GM23338 (cell line): Measurements from ENCODE around the gene FGA. TPM values are rescaled to one million over a fixed set of nuclear protein-coding genes. Genes with fewer than 3 reads are reported as not detected.

ENCODE experiments used
- ATAC-seq: fragments of 200-7000 bp; cut with Tn5 transposase; 3 replicates; pipeline ENCODE4 v1.9.1; 2020
- DNase-seq: peaks from one replicate; pipeline ENCODE4 v3.0.0-alpha.2; 2015; ENCODE audit warnings: low spot score
- H2AFZ ChIP-seq: fragments of 200-600 bp; sonication (generic); 2 replicates; pipeline ENCODE4 v1.8.0; 2016; ENCODE audit warnings: antibody characterized with exemption, mild to moderate bottlenecking, moderate library complexity
- H3F3A ChIP-seq: fragments of 200-600 bp; sonication (generic); replicated peaks from 2 replicates; pipeline ENCODE4 v1.8.0; 2017; ENCODE audit warnings: antibody characterized with exemption, mixed run types, low read depth
- H3K27ac ChIP-seq: fragments of 200-600 bp; sonication (generic); 2 replicates; pipeline ENCODE4 v1.6.1; 2016; ENCODE audit warnings: low read depth
- H3K27me3 ChIP-seq: fragments of 200-600 bp; sonication (generic); 2 replicates; pipeline ENCODE4 v1.8.0; 2016; ENCODE audit warnings: mild to moderate bottlenecking, mixed run types, moderate library complexity; ENCODE audit not compliant: insufficient read depth
- H3K36me3 ChIP-seq: fragments of 200-600 bp; sonication (generic); 2 replicates; pipeline ENCODE4 v1.8.0; 2016; ENCODE audit warnings: mild to moderate bottlenecking; ENCODE audit not compliant: insufficient read depth
- H3K4me1 ChIP-seq: fragments of 200-600 bp; sonication (generic); 2 replicates; pipeline ENCODE4 v1.8.0; 2016; ENCODE audit warnings: mild to moderate bottlenecking, moderate library complexity; ENCODE audit not compliant: insufficient read depth
- H3K4me2 ChIP-seq: fragments of 200-600 bp; sonication (generic); 2 replicates; pipeline ENCODE4 v1.7.1; 2017; ENCODE audit warnings: mixed run types
- H3K4me3 ChIP-seq: fragments of 200-600 bp; sonication (generic); 2 replicates; pipeline ENCODE4 v1.6.1; 2016; ENCODE audit warnings: mixed run types
- H3K79me2 ChIP-seq: fragments of 200-600 bp; sonication (generic); replicated peaks from 2 replicates; pipeline ENCODE4 v1.8.0; 2017; ENCODE audit warnings: mild to moderate bottlenecking; ENCODE audit not compliant: insufficient read depth
- H3K9me2 ChIP-seq: fragments of 200-600 bp; sonication (generic); 2 replicates; pipeline ENCODE4 v1.8.0; 2017; ENCODE audit not compliant: insufficient read depth
- H4K20me1 ChIP-seq: fragments of 200-600 bp; sonication (generic); replicated peaks from 2 replicates; pipeline ENCODE4 v1.8.0; 2017; ENCODE audit warnings: mild to moderate bottlenecking; ENCODE audit not compliant: insufficient read depth
- H3K27ac Mint-ChIP-seq: 2 replicates; pipeline ENCODE4 v1.8.0; 2020; ENCODE audit warnings: inconsistent platforms, mild to moderate bottlenecking, moderate library complexity, mixed read lengths
- H3K27me3 Mint-ChIP-seq: 3 replicates; pipeline ENCODE4 v1.8.0; 2022; ENCODE audit warnings: low read depth, mild to moderate bottlenecking, moderate library complexity, mixed read lengths, inconsistent platforms; ENCODE audit not compliant: insufficient read depth, poor library complexity
- H3K36me3 Mint-ChIP-seq: 3 replicates; pipeline ENCODE4 v1.8.0; 2021; ENCODE audit warnings: low read depth, mild to moderate bottlenecking, inconsistent platforms, moderate library complexity, mixed read lengths
- H3K4me1 Mint-ChIP-seq: 3 replicates; pipeline ENCODE4 v1.8.0; 2020; ENCODE audit warnings: mild to moderate bottlenecking, inconsistent platforms, mixed read lengths
- H3K4me3 Mint-ChIP-seq: 3 replicates; pipeline ENCODE4 v1.8.0; 2021; ENCODE audit warnings: moderate library complexity, mild to moderate bottlenecking, inconsistent platforms, mixed read lengths
- H3K9me3 Mint-ChIP-seq: 3 replicates; pipeline ENCODE4 v1.8.0; 2020; ENCODE audit warnings: moderate library complexity, mild to moderate bottlenecking, inconsistent platforms, mixed read lengths
- CREB1 ChIP-seq: fragments of 250-450 bp; sonication (Bioruptor Pico); IDR thresholded peaks from 2 replicates; pipeline ENCODE4 v1.5.0; 2020; ENCODE audit warnings: low read depth, mild to moderate bottlenecking, moderate library complexity
- EZH2phosphoT487 ChIP-seq: fragments of 200-600 bp; sonication (generic); IDR thresholded peaks from one replicate; pipeline ENCODE4 v1.8.1; 2018; ENCODE audit warnings: antibody characterized with exemption; ENCODE audit not compliant: unreplicated experiment
- JUNB ChIP-seq: IDR thresholded peaks from one replicate; pipeline ENCODE4 v1.6.1; 2016; ENCODE audit warnings: antibody characterized with exemption; ENCODE audit not compliant: unreplicated experiment
- NANOG ChIP-seq: IDR thresholded peaks from 2 replicates; pipeline ENCODE4 v1.6.1; 2016; ENCODE audit warnings: antibody characterized with exemption, borderline replicate concordance
- POLR2AphosphoS5 ChIP-seq: IDR thresholded peaks from 2 replicates; pipeline ENCODE4 v1.6.1; 2016; ENCODE audit warnings: antibody characterized with exemption, low read depth
- STAT1 ChIP-seq: IDR thresholded peaks from one replicate; pipeline ENCODE4 v1.6.1; 2016; ENCODE audit warnings: antibody characterized with exemption; ENCODE audit not compliant: unreplicated experiment
- ZNF114 ChIP-seq: fragments of 250-450 bp; sonication (Bioruptor Pico); IDR thresholded peaks from 2 replicates; pipeline ENCODE4 v1.5.0; 2020; ENCODE audit warnings: mild to moderate bottlenecking, moderate library complexity
- ZNF331 ChIP-seq: fragments of 250-450 bp; sonication (Bioruptor Pico); IDR thresholded peaks from 2 replicates; pipeline ENCODE4 v1.5.0; 2020; ENCODE audit warnings: low read depth, mild to moderate bottlenecking, moderate library complexity
- polyA plus RNA-seq: library from polyadenylated mRNA; unstranded; fragments of >200 nt; fragmentation: Nextera tagmentation; extraction: Ambion mirVana; gene quantifications from 2 replicates; pipeline ENCODE4 v1.2.1, GENCODE V29; 2016
- total RNA-seq: library from RNA; depleted of rRNA; stranded (reverse); fragments of >200 nt; shearing (Covaris generic); gene quantifications from 2 replicates; pipeline ENCODE4 v1.2.3, GENCODE V29; 2014
- TF ChIP-seq, protein P1 (sequence below): IDR thresholded peaks from 2 replicates; pipeline ENCODE4 v1.6.1; 2016; ENCODE audit warnings: antibody characterized with exemption
- TF ChIP-seq, protein P2 (sequence below): IDR thresholded peaks from one replicate; pipeline ENCODE4 v1.6.1; 2018; ENCODE audit warnings: antibody characterized with exemption; ENCODE audit not compliant: unreplicated experiment
- TF ChIP-seq, protein P3 (sequence below), 2 experiments: fragments of 200-600 bp in 1 of 2; sonication (generic) in 1 of 2; conservative IDR thresholded peaks; 2 replicates each; pipeline versions ENCODE4 v1.5.1 to v1.6.1; 2016 to 2017; ENCODE audit warnings: antibody characterized with exemption in 2 of 2, low read depth in 2 of 2, mild to moderate bottlenecking in 2 of 2, moderate library complexity in 1 of 2

FGA gene
- total and polyA plus RNA-seq, 2 experiments from 2014 or later, result not detected

DNA sequence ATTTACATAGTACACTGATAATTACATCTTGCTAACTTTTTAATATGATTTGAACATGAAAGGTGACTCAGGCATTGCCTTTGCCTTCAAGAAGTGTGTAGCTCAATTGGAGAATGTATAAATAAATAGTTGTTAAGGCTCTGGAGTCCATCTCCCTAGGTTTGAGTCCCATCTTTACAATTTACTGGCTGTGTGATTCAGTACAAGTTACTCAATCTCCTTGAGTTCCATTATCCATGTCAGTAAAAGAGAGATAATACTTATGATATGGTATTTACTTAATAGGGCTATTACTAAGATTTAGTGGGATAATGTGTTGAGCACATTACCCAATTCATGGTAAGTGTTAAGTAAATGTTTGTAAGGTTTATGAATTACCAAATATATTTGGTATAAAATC lies 23.8 kb upstream of the FGA start:
- no peak overlapping the region for H3K4me2 ChIP-seq
- H3K27ac ChIP-seq, result no peak overlapping the region
- peaks cover 12% of the 10 kb centered on the region; the same call in 2 of the 3 replicates for H3K4me1 Mint-ChIP-seq
- no peak overlapping the region for H2AFZ ChIP-seq
- no peaks in the 10 kb centered on the region for H3K9me3 Mint-ChIP-seq
- DNase-seq (no peak), ATAC-seq (no peak)
- no peaks in the 10 kb centered on the region for H3K9me2 ChIP-seq
- H3F3A ChIP-seq, result no peaks in the 10 kb centered on the region
- H3K4me3 ChIP-seq, result no peak overlapping the region
- no peaks in the 10 kb centered on the region for H3K36me3 ChIP-seq
- H3K4me3 Mint-ChIP-seq, result no peak overlapping the region
- no peak overlapping the region for H3K27ac Mint-ChIP-seq
- no peak for TF ChIP-seq CREB1 (CRISPR knock-in tag)
- no peak for TF ChIP-seq POLR2AphosphoS5
- TF ChIP-seq ZNF114, result no peak
- no peak for TF ChIP-seq ZNF331
- TF ChIP-seq STAT1, result no peak
- no peak for TF ChIP-seq NANOG
- TF ChIP-seq, protein P1, sequence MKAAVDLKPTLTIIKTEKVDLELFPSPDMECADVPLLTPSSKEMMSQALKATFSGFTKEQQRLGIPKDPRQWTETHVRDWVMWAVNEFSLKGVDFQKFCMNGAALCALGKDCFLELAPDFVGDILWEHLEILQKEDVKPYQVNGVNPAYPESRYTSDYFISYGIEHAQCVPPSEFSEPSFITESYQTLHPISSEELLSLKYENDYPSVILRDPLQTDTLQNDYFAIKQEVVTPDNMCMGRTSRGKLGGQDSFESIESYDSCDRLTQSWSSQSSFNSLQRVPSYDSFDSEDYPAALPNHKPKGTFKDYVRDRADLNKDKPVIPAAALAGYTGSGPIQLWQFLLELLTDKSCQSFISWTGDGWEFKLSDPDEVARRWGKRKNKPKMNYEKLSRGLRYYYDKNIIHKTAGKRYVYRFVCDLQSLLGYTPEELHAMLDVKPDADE, result no peak
- no peak for TF ChIP-seq EZH2phosphoT487
- TF ChIP-seq, protein P2, sequence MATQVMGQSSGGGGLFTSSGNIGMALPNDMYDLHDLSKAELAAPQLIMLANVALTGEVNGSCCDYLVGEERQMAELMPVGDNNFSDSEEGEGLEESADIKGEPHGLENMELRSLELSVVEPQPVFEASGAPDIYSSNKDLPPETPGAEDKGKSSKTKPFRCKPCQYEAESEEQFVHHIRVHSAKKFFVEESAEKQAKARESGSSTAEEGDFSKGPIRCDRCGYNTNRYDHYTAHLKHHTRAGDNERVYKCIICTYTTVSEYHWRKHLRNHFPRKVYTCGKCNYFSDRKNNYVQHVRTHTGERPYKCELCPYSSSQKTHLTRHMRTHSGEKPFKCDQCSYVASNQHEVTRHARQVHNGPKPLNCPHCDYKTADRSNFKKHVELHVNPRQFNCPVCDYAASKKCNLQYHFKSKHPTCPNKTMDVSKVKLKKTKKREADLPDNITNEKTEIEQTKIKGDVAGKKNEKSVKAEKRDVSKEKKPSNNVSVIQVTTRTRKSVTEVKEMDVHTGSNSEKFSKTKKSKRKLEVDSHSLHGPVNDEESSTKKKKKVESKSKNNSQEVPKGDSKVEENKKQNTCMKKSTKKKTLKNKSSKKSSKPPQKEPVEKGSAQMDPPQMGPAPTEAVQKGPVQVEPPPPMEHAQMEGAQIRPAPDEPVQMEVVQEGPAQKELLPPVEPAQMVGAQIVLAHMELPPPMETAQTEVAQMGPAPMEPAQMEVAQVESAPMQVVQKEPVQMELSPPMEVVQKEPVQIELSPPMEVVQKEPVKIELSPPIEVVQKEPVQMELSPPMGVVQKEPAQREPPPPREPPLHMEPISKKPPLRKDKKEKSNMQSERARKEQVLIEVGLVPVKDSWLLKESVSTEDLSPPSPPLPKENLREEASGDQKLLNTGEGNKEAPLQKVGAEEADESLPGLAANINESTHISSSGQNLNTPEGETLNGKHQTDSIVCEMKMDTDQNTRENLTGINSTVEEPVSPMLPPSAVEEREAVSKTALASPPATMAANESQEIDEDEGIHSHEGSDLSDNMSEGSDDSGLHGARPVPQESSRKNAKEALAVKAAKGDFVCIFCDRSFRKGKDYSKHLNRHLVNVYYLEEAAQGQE, result no peak
- H3K36me3 Mint-ChIP-seq, result no peaks in the 10 kb centered on the region
- H3K79me2 ChIP-seq, result no peaks in the 10 kb centered on the region
- no peaks in the 10 kb centered on the region for H3K27me3 Mint-ChIP-seq
- H4K20me1 ChIP-seq, result no peaks in the 10 kb centered on the region
- H3K4me1 ChIP-seq, result peaks cover 10% of the 10 kb centered on the region
- no peaks in the 10 kb centered on the region for H3K27me3 ChIP-seq

DNA sequence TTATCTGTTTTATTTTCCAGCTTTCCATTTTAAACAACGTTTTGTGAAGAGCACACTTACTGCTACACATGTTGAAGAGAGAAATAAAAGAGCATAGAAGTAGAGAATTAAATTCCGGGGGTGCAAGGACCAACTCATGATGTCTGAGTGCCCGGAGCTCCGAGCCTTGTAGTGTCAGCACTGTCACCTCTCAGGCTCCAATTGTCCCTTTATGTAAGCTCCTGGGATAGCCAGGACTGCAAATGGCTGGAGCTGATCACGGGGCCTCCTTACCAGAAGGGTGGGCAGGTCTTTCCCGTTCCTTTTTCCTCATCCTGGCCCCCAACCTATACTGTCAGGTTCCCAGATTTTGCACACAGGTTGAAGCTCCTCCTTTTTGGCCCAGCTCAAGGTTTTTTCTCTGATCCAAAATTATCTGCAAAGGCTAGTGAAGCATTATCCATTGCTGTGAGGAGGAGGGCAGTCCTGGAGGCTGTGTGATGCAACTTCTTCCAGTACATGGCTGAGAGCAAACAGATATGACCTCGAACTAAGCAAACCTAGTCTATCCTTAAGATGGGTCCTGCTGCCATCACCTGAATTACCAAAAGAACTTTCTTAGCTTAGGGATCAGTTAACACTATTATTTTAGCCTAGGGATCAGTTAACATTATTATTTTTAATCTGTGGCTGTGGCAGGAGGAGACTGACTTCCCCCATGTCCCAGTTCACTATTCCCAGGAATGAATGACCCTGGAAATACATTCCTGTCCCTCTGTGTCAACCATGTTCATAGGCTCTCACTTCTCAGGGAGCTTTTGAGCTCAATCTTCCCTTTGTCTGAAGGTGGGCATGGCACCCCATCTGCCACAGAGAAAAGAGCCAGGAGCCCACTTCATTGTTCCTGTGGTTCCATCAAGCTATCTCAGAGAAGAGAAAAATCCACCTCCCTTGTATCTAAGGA lies 22.2 kb upstream of the FGA start, which contains the start of gene FGG:
Gene FGG (minus strand): TSS at position 185 of the 943 bp plus-strand sequence. CDS start 47 bp downstream, at position 138.
- Mint-ChIP-seq H3K4me3 (no peak within 1 kb of the TSS), H3K27me3 (no peaks in the 10 kb centered on the region), H3K36me3 (no peaks in the 10 kb centered on the region), H3K27ac (no peak within 1 kb of the TSS), H3K9me3 (no peaks in the 10 kb centered on the region), H3K4me1 (peaks cover 5% of the 10 kb centered on the region; the same call in 2 of the 3 replicates)
- DNase-seq (no peak), ATAC-seq (no peak)
- Histone ChIP-seq H3K9me2 (no peaks in the 10 kb centered on the region), H3K27me3 (no peaks in the 10 kb centered on the region), H4K20me1 (no peaks in the 10 kb centered on the region), H2AFZ (peak within 1 kb of the TSS; percentile 65; the same call in 1 of the 2 replicates), H3K27ac (no peak within 1 kb of the TSS), H3F3A (no peaks in the 10 kb centered on the region), H3K4me3 (no peak within 1 kb of the TSS), H3K4me2 (no peak within 1 kb of the TSS), H3K36me3 (no peaks in the 10 kb centered on the region), H3K79me2 (no peaks in the 10 kb centered on the region), H3K4me1 (0 out of 2 replicates have a peak, but pooled peaks cover 2% of the 10 kb centered on the region)
- TF ChIP-seq NANOG, result no peak
- TF ChIP-seq, protein P2, result no peak
- no peak for TF ChIP-seq POLR2AphosphoS5
- TF ChIP-seq CREB1 (CRISPR knock-in tag), result no peak
- TF ChIP-seq, protein P3, sequence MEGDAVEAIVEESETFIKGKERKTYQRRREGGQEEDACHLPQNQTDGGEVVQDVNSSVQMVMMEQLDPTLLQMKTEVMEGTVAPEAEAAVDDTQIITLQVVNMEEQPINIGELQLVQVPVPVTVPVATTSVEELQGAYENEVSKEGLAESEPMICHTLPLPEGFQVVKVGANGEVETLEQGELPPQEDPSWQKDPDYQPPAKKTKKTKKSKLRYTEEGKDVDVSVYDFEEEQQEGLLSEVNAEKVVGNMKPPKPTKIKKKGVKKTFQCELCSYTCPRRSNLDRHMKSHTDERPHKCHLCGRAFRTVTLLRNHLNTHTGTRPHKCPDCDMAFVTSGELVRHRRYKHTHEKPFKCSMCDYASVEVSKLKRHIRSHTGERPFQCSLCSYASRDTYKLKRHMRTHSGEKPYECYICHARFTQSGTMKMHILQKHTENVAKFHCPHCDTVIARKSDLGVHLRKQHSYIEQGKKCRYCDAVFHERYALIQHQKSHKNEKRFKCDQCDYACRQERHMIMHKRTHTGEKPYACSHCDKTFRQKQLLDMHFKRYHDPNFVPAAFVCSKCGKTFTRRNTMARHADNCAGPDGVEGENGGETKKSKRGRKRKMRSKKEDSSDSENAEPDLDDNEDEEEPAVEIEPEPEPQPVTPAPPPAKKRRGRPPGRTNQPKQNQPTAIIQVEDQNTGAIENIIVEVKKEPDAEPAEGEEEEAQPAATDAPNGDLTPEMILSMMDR (conservative IDR thresholded peaks at IDR 0.05; ENCODE audit: low read depth in 2 of 2), result no peak
- TF ChIP-seq ZNF114, result no peak
- TF ChIP-seq JUNB, result no peak
- TF ChIP-seq, protein P1, result no peak
- TF ChIP-seq ZNF331, result no peak
